ENCODE results near the gene RPH3AL. TPM values are rescaled to one million over a fixed set of nuclear protein-coding genes. Genes with fewer than 3 reads are reported as not detected.
"Not testable (repeated sequence)": the region's sequence is repeated elsewhere in the genome, so short reads cannot be mapped to it uniquely, and the experiment has no call there.

RPH3AL gene
- total RNA-seq, 4 donors from 2014 or later: 24.3 to 90.5 (median 47.2) TPM

DNA sequence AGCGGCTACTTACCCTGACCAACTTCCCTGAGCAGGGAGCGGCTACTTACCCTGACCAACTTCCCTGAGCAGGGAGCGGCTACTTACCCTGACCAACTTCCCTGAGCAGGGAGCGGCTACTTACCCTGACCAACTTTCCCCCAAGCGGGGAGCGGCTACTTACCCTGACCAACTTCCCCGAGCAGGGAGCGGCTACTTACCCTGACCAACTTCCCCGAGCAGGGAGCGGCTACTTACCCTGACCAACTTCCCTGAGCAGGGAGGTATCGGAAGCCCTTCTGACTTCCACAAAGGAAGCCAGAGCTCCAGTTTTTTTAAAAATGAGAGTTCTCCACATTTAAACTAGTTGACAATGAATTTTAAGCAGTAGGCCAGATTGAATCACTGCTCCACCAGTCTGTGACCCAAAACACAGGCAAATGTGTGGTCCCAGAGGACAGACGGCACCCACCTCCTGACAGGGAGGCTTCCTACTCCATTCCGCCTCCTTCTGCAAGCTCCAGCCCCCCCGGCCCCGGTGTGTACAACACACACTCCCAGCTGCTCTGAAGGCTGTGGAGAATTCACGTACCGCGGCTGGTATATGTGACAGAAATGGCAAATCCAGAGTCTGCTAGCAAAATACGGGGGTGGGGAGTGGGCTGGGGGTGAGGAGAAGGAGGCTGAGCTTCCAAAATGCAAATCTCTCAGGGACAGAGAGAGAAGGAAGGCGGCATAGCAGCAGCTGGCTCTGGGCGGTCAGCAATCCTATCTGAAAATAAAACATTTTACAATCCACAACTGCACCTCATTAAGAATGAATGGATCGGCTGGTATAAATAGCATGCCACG is 118.2 kb downstream of the RPH3AL start:
- H3K27me3 ChIP-seq; in situ Hi-C loops (cut with MboI; ENCODE audit: low pct_ligation_motif_present in 1 of 4, low pct_unique_long_range_greater_than_20kb in 1 of 4, low sequenced_read_pairs in 3 of 4); H3K9me3 ChIP-seq; H3K4me3 ChIP-seq; H3K36me3 ChIP-seq; intact Hi-C loops (cut with DNase I; ENCODE audit: low total_unique reads): not testable (repeated sequence)
- DNase-seq: peak; percentile 21
- WGBS, 2 donors (ENCODE audit: low coverage in 1 of 2): 54 to 71% methylated on average over 5 to 22 of the region's 23 CpGs
- peaks cover 0 to 18% (median 13%) of the 10 kb centered on the region in 4 donors for H3K4me1 ChIP-seq
- H3K27ac ChIP-seq: peak overlapping the region; percentile 78 to 87 (median 80)

DNA sequence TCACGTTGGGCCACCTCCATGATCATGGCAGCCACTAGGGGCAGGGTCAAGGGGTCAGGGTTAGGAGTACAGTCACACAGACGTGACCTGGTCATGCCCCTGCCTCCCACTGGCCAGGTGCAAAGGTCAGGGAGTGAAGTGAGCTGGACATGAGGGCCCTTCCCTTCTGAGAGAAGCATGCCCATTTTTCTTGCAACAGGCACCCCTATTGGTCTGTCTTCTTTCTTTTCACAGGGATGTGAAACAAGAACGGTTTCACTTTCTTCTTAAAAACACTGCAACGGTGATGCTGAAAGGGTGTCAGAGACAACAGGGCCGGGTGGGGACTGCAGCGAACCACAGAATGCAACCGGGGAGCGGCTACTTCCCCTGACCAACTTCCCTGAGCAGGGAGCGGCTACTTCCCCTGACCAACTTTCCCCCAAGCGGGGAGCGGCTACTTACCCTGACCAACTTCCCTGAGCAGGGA is 119.1 kb downstream of the RPH3AL start:
- Histone ChIP-seq H3K9me3 (no peaks in the 10 kb centered on the region), H3K27me3 (no peaks in the 10 kb centered on the region), H3K36me3 (no peaks in the 10 kb centered on the region), H3K4me3 (no peak overlapping the region), H3K4me1 (peaks cover 0 to 18% (median 13%) of the 10 kb centered on the region in 4 donors), H3K27ac (peak overlapping the region; percentile 69 to 77 (median 73))
- intact Hi-C loops (cut with DNase I; ENCODE audit: low total_unique reads) (no loop called here), in situ Hi-C loops (cut with MboI; ENCODE audit: low pct_ligation_motif_present in 1 of 4, low pct_unique_long_range_greater_than_20kb in 1 of 4, low sequenced_read_pairs in 3 of 4) (no loop called here)
- no peak for TF ChIP-seq POLR2A (IDR thresholded peaks at IDR 0.05)
- TF ChIP-seq EP300 (IDR thresholded peaks at IDR 0.05; ENCODE audit: low read depth): no peak
- no peak for TF ChIP-seq POLR2AphosphoS5 (IDR thresholded peaks at IDR 0.05)
- TF ChIP-seq, protein P1, sequence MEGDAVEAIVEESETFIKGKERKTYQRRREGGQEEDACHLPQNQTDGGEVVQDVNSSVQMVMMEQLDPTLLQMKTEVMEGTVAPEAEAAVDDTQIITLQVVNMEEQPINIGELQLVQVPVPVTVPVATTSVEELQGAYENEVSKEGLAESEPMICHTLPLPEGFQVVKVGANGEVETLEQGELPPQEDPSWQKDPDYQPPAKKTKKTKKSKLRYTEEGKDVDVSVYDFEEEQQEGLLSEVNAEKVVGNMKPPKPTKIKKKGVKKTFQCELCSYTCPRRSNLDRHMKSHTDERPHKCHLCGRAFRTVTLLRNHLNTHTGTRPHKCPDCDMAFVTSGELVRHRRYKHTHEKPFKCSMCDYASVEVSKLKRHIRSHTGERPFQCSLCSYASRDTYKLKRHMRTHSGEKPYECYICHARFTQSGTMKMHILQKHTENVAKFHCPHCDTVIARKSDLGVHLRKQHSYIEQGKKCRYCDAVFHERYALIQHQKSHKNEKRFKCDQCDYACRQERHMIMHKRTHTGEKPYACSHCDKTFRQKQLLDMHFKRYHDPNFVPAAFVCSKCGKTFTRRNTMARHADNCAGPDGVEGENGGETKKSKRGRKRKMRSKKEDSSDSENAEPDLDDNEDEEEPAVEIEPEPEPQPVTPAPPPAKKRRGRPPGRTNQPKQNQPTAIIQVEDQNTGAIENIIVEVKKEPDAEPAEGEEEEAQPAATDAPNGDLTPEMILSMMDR (IDR thresholded peaks at IDR 0.05): no peak
- peak; percentile 44 for DNase-seq
- 40 to 68% methylated on average over 7 to 11 of the region's 11 CpGs for WGBS, 2 donors (ENCODE audit: low coverage in 1 of 2)

DNA sequence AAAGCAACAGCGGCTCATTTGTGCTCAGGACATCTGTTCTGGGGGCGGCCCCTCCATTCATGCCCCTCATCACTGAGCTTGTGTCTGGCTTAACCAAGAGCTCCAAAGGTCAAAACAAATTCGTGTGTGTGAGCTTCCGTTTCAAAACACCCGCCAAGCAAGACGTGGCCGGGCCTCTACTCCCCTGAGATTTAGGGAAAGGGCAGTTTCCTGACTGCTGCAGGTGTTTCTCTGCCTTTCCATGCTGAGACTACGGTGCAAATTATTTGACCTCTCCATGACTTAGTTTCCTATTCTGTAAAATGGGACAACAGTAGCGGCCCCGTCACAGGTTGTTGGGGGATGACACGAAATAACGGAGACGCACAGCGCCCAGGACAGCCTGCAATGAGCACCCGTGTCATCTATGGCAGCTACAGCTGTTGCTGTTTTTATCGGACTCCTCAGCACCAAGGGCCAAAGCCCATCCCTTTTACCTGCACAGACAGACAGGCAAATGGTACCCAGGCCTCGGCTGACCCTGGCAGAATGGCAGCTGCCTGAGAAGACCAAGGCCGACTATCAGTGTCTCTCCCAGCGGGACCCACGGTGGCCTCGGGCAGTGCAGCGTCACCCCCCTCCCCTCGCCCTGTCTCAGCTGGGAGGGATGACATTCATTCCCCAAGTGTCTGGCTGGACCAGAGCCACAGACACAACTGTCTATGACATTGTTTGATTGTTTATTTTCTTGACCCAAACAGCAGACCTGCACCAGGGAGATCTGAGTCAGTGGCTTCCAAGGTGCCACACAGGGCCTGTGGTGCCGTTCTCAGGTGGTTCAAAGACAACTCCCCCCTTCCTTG is 120.4 kb downstream of the RPH3AL start:
- Histone ChIP-seq H3K4me1 (peaks cover 0 to 18% (median 13%) of the 10 kb centered on the region in 4 donors), H3K4me3 (no peak overlapping the region), H3K36me3 (no peaks in the 10 kb centered on the region), H3K27ac (peak overlapping the region in 1 of 4 donors; percentile 77), H3K27me3 (no peaks in the 10 kb centered on the region), H3K9me3 (no peaks in the 10 kb centered on the region)
- TF ChIP-seq, protein P1 (IDR thresholded peaks at IDR 0.05): no peak
- TF ChIP-seq POLR2AphosphoS5 (IDR thresholded peaks at IDR 0.05): no peak
- no peak for TF ChIP-seq POLR2A (IDR thresholded peaks at IDR 0.05)
- TF ChIP-seq EP300 (IDR thresholded peaks at IDR 0.05; ENCODE audit: low read depth): no peak
- intact Hi-C loops (cut with DNase I; ENCODE audit: low total_unique reads): no loop called here
- peak; percentile 5 for DNase-seq
- WGBS, 2 donors (ENCODE audit: low coverage in 1 of 2): 81 to 90% methylated on average over 9 to 24 of the region's 24 CpGs
- in situ Hi-C loops (cut with MboI; ENCODE audit: low pct_ligation_motif_present in 1 of 4, low pct_unique_long_range_greater_than_20kb in 1 of 4, low sequenced_read_pairs in 3 of 4): no loop called here

DNA sequence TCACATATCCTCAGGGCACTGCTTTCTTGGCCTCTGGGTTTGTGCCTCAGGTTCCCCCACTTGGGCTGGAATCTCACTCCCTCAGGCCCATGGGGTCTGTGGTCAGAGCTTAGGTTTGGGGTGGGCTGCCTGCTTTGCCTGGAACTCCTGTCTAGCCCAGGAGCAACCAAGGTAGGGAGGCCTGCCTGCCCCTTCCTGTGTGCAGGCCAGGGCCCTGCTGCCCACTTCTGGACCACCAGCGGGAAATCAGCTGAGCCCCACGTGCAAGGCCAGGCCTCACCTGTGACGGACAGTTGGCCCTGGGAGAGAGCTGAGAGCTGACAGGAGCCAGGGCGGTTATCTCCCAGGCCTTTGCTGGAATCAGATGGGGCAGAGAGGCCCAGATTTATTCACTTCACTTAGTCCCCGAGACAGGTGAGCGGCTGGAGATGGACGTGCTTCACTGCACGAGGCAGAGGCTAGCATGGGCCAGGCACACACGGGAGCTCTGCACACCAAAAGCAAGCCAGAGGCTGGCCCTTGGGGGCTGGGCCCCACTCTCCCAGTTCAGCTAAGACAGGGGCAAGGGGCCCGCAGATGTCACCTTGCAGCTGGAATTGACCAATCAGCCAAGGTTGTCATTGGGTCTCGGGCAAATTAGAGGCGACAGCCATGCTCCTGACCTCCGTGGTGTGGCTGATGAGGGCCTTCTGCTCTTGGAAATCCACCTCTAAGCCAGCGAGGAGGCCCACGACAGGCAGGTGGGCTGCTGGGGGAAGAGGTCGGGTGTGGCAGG is 121.2 kb downstream of the RPH3AL start:
- 77 to 100% methylated on average over 3 to 16 of the region's 16 CpGs for WGBS, 2 donors (ENCODE audit: low coverage in 1 of 2)
- intact Hi-C loops (cut with DNase I; ENCODE audit: low total_unique reads) (no loop called here), in situ Hi-C loops (cut with MboI; ENCODE audit: low pct_ligation_motif_present in 1 of 4, low pct_unique_long_range_greater_than_20kb in 1 of 4, low sequenced_read_pairs in 3 of 4) (no loop called here)
- Histone ChIP-seq H3K9me3 (no peaks in the 10 kb centered on the region), H3K27ac (no peak overlapping the region), H3K4me1 (peaks cover 0 to 18% (median 13%) of the 10 kb centered on the region in 4 donors), H3K27me3 (no peaks in the 10 kb centered on the region), H3K4me3 (no peak overlapping the region), H3K36me3 (no peaks in the 10 kb centered on the region)
- peak; percentile 5 for DNase-seq
- TF ChIP-seq POLR2A (IDR thresholded peaks at IDR 0.05): no peak

All from transverse colon (tissue), 4 donors.